ENCODE measurements around the gene LRRIQ1.

LRRIQ1 gene

DNA sequence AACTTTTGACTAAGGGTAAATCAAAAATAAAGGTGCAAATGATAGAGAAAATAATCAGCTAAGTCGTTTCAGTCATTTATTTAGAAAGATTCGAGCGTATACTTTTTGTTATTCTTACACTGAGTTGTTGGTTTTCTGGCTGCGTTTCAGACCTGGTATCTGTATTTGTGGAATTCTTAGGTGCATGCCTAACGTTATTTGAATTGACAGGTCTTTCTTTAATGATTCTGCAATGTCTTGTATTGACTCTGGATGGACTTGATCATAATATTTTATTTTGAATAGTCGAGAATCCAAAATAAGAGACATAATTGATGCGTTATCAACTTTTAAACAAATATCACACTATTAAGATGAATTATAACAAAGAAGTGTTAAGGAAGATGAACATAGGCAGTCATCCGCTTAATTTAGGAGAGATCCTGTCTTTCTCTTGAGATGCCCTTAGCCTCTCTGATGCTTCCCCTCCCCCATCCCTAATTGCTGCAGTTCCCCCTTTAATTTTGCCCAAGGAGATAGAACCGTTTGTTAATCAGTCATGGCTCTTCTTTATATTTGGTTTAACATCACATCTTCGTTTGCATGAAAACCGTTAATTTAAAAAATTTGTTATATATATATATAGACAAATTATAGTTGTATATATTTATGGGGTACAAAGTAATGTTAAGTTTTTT is 245.6 kb downstream of the LRRIQ1 start:
- DNase-seq (ENCODE audit: low read depth), result peak; percentile 2

DNA sequence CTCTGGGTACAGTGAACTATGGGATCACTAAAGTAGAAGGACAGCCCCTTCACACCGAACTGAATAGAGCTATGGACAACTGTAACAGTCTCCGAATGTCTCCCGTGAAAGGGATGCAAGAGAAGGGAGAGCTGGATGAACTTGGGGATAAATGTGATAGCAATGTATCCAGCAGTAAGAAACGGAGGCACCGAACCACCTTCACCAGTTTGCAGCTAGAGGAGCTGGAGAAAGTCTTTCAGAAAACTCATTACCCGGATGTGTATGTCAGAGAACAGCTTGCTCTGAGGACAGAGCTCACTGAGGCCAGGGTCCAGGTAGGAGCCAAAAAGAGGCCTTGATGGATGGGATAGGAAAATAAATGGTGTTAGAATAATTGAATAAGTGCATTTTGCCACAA is 247.4 kb downstream of the LRRIQ1 start:
- no peak for DNase-seq (ENCODE audit: low read depth)

Measured in amniotic epithelial cell (primary cell).